ENCODE results near the gene LARGE1. TPM values are rescaled to one million over a fixed set of nuclear protein-coding genes. Genes with fewer than 3 reads are reported as not detected.

LARGE1 gene
- total RNA-seq, 1 experiment from 2014 or later = 1.5 TPM

DNA sequence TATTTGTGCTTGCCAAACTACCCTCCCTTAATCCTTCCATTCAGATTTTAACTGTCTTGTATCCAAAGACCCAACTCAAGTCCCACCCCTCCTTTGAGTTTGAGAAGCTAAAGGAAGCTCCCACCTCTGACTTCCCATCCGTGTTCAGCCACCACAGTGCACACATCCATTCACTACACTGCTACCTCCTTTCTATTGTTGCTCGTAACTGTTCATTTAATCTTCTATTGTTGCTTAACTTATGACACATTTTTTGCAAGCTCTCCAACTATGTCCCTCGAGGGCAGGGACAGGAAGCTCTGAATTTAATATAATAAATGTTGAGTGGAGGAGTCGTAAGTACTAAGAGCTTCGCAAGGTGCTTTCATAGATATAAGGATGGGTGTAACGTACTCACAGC lies 10.4 kb downstream of the LARGE1 start:
- Histone ChIP-seq H3K9ac (ENCODE audit: low read length) (no peak overlapping the region), H3K27ac (ENCODE audit: low read depth, low read length) (no peak overlapping the region), H3K4me3 (replicated peaks in 1 of 2; ENCODE audit: low read depth in 1 of 2, low read length in 2 of 2) (no peak overlapping the region), H3K4me2 (ENCODE audit: low read length) (no peak overlapping the region), H3K79me2 (ENCODE audit: insufficient read depth, low read length) (no peaks in the 10 kb centered on the region), H3K36me3 (ENCODE audit: control insufficient read depth in 1 of 2, insufficient read depth in 2 of 2, low read length in 2 of 2) (no peaks in the 10 kb centered on the region; a peak in 1 of 4 replicates), H3K9me2 (ENCODE audit: insufficient read depth) (no peaks in the 10 kb centered on the region), H3K4me1 (ENCODE audit: control insufficient read depth in 1 of 2, insufficient read depth in 2 of 2, low read length in 2 of 2) (no peaks in the 10 kb centered on the region), H3K9me3 (ENCODE audit: control insufficient read depth in 1 of 2, insufficient read depth in 1 of 2, low read depth in 1 of 2, low read length in 2 of 2) (peaks cover 0 to 9% of the 10 kb centered on the region in 2 experiments; a peak in 2 of 4 replicates), H3K27me3 (ENCODE audit: insufficient read depth, low read length) (no peaks in the 10 kb centered on the region), H4K20me1 (ENCODE audit: insufficient read depth) (no peaks in the 10 kb centered on the region; the same call in 1 of the 2 replicates), H2AFZ (ENCODE audit: low read depth, low read length, poor library complexity, severe bottlenecking) (no peak overlapping the region)
- TF ChIP-seq, protein P1, sequence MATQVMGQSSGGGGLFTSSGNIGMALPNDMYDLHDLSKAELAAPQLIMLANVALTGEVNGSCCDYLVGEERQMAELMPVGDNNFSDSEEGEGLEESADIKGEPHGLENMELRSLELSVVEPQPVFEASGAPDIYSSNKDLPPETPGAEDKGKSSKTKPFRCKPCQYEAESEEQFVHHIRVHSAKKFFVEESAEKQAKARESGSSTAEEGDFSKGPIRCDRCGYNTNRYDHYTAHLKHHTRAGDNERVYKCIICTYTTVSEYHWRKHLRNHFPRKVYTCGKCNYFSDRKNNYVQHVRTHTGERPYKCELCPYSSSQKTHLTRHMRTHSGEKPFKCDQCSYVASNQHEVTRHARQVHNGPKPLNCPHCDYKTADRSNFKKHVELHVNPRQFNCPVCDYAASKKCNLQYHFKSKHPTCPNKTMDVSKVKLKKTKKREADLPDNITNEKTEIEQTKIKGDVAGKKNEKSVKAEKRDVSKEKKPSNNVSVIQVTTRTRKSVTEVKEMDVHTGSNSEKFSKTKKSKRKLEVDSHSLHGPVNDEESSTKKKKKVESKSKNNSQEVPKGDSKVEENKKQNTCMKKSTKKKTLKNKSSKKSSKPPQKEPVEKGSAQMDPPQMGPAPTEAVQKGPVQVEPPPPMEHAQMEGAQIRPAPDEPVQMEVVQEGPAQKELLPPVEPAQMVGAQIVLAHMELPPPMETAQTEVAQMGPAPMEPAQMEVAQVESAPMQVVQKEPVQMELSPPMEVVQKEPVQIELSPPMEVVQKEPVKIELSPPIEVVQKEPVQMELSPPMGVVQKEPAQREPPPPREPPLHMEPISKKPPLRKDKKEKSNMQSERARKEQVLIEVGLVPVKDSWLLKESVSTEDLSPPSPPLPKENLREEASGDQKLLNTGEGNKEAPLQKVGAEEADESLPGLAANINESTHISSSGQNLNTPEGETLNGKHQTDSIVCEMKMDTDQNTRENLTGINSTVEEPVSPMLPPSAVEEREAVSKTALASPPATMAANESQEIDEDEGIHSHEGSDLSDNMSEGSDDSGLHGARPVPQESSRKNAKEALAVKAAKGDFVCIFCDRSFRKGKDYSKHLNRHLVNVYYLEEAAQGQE (IDR thresholded peaks at IDR 0.05; ENCODE audit: low read depth) = no peak
- TF ChIP-seq ZFX (IDR thresholded peaks at IDR 0.05) (no peak), SP1 (IDR thresholded peaks at IDR 0.05; ENCODE audit: low read depth) (no peak)
- TF ChIP-seq, protein P2, sequence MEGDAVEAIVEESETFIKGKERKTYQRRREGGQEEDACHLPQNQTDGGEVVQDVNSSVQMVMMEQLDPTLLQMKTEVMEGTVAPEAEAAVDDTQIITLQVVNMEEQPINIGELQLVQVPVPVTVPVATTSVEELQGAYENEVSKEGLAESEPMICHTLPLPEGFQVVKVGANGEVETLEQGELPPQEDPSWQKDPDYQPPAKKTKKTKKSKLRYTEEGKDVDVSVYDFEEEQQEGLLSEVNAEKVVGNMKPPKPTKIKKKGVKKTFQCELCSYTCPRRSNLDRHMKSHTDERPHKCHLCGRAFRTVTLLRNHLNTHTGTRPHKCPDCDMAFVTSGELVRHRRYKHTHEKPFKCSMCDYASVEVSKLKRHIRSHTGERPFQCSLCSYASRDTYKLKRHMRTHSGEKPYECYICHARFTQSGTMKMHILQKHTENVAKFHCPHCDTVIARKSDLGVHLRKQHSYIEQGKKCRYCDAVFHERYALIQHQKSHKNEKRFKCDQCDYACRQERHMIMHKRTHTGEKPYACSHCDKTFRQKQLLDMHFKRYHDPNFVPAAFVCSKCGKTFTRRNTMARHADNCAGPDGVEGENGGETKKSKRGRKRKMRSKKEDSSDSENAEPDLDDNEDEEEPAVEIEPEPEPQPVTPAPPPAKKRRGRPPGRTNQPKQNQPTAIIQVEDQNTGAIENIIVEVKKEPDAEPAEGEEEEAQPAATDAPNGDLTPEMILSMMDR (IDR thresholded peaks at IDR 0.05 in 2 of 3, conservative IDR thresholded peaks at IDR 0.05 in 1 of 3; ENCODE audit: borderline replicate concordance in 1 of 3, insufficient read depth in 1 of 3, low read depth in 2 of 3, low read length in 2 of 3) = no peak
- ChIA-PET CTCF (no interaction called here), POLR2A (no interaction called here), RAD21 (ENCODE audit: low non-redundant PET in 1 of 2, low total read pairs in 2 of 2, uncharacterized antibody in 2 of 2, unreplicated experiment in 2 of 2) (no interaction called here)
- BruUV-seq (replicated peaks) = no TSS peak
- DNase-seq (ENCODE audit: low read depth, low spot score) (no peak), ATAC-seq (no peak)
- intact Hi-C loops (cut with micrococcal nuclease) = no loop called here
